MCF 10A (cell line): ENCODE measurements around the gene TOMM40L. TPM values are rescaled to one million over a fixed set of nuclear protein-coding genes. Genes with fewer than 3 reads are reported as not detected.
A peak's percentile ranks its signal among the peaks of the same experiment; 100 is the strongest.

ENCODE experiments used
- BruUV-seq: library from RNA; stranded (reverse); fragments of 400-500 nt; replicated peaks from 2 replicates; lab custom pipeline; 2021; lab: Mats Ljungman, UMichigan
- CTCF ChIA-PET: fragments of 300-600 bp; sonication (Branson Sonifier 250); formaldehyde crosslinking; extraction: SDS; loops from one replicate; lab custom pipeline; 2021; ENCODE audit warnings: antibody characterized with exemption, inconsistent platforms; lab: Yijun Ruan, JAX
- POLR2A ChIA-PET: fragments of 300-600, 350-650 bp; sonication (Branson Sonifier 250); formaldehyde crosslinking; extraction: SDS; loops from one replicate; lab custom pipeline; 2020; ENCODE audit warnings: antibody characterized with exemption, inconsistent platforms; lab: Yijun Ruan, JAX
- DNase-seq: peaks from one replicate; pipeline ENCODE4 v3.0.0-alpha.2; 2018; ENCODE audit not compliant: unreplicated experiment
- H3K27ac Mint-ChIP-seq: one replicate; pipeline ENCODE4 v1.8.0; 2022; ENCODE audit warnings: mild to moderate bottlenecking, low read depth, mixed read lengths; ENCODE audit not compliant: unreplicated experiment
- H3K27me3 Mint-ChIP-seq: one replicate; pipeline ENCODE4 v1.8.0; 2022; ENCODE audit warnings: mixed read lengths; ENCODE audit not compliant: insufficient read depth, unreplicated experiment
- H3K36me3 Mint-ChIP-seq: one replicate; pipeline ENCODE4 v1.8.0; 2022; ENCODE audit warnings: mild to moderate bottlenecking, moderate library complexity, mixed read lengths; ENCODE audit not compliant: insufficient read depth, unreplicated experiment
- H3K4me1 Mint-ChIP-seq: one replicate; pipeline ENCODE4 v1.8.0; 2022; ENCODE audit warnings: mixed read lengths; ENCODE audit not compliant: insufficient read depth, unreplicated experiment
- H3K4me3 Mint-ChIP-seq: one replicate; pipeline ENCODE4 v1.8.0; 2022; ENCODE audit warnings: mild to moderate bottlenecking, moderate library complexity, mixed read lengths; ENCODE audit not compliant: unreplicated experiment
- H3K9me3 Mint-ChIP-seq: one replicate; pipeline ENCODE4 v1.8.0; 2022; ENCODE audit warnings: mixed read lengths; ENCODE audit not compliant: unreplicated experiment
- intact Hi-C: fragments of 100-400 bp; cut with micrococcal nuclease; formaldehyde crosslinking; loops from 2 replicates; pipeline ENCODE4 v1.14.1; 2022
- total RNA-seq: library from RNA; stranded (reverse); gene quantifications from 2 replicates; pipeline ENCODE4 v1.2.3, GENCODE V29; 2022
- TF ChIP-seq, protein P1 (sequence below): fragments of 200-600 bp; IDR thresholded peaks from one replicate; pipeline ENCODE4 v1.8.0; 2022; ENCODE audit warnings: antibody characterized with exemption, mild to moderate bottlenecking; ENCODE audit not compliant: unreplicated experiment

The TOMM40L gene
- total RNA-seq, 1 experiment from 2014 or later: 12.3 TPM

GRCh38 chr1:161185282-161185682, 40.6 kb upstream of the TOMM40L start:
- BruUV-seq: no TSS peak
- no peak overlapping the region for H3K4me3 Mint-ChIP-seq
- POLR2A ChIA-PET: interaction anchor here (0.7 to 1.4 kb wide), 2 partner anchors 20 to 40 kb away, joined by 3 to 4 read pairs; partner anchors contain the start of gene PPOX

DNA sequence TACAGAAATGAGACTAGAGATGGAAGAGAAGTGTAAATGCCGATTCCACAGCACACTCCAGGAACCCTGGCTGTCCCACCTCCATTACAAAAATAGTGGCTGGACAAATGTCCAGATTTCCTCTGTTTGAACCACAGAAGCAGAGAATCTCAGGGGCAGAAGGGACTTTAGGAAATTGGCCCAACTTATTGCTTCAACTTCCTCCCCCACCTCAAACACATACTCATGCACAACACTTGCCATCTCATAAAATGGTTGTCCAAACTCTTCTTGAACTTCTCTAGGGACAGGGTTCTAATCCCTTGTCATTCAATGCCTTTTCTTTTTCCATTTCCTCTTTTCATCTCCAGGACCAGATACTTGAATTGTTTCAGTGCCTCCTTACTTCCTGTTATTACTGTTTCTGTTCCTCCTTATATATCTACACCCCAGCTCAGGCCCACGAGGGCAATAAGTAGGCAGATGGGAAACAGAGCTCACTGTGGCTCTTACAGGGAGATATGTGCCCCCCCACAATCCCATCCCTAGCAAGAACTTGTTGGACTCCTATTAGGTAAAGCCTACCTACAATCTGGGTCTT, 40.0 kb upstream of the TOMM40L start:
- ChIA-PET POLR2A (interaction anchor here (0.7 to 1.4 kb wide), 2 partner anchors 20 to 40 kb away, joined by 3 to 4 read pairs; partner anchors contain the start of gene PPOX), CTCF (interaction anchor here (0.5 to 1.8 kb wide), 7 partner anchors 13 to 243 kb away, joined by 3 to 10 read pairs (median 3); partner anchors contain the start of genes ADAMTS4 and TOMM40L)
- Mint-ChIP-seq H3K4me3 (no peak overlapping the region), H3K9me3 (no peaks in the 10 kb centered on the region), H3K4me1 (peaks cover 33% of the 10 kb centered on the region), H3K27ac (peak overlapping the region; percentile 36), H3K36me3 (no peaks in the 10 kb centered on the region), H3K27me3 (no peaks in the 10 kb centered on the region)
- DNase-seq: no peak
- TF ChIP-seq, protein P1, sequence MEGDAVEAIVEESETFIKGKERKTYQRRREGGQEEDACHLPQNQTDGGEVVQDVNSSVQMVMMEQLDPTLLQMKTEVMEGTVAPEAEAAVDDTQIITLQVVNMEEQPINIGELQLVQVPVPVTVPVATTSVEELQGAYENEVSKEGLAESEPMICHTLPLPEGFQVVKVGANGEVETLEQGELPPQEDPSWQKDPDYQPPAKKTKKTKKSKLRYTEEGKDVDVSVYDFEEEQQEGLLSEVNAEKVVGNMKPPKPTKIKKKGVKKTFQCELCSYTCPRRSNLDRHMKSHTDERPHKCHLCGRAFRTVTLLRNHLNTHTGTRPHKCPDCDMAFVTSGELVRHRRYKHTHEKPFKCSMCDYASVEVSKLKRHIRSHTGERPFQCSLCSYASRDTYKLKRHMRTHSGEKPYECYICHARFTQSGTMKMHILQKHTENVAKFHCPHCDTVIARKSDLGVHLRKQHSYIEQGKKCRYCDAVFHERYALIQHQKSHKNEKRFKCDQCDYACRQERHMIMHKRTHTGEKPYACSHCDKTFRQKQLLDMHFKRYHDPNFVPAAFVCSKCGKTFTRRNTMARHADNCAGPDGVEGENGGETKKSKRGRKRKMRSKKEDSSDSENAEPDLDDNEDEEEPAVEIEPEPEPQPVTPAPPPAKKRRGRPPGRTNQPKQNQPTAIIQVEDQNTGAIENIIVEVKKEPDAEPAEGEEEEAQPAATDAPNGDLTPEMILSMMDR: no peak
- intact Hi-C loops: no loop called here
- BruUV-seq: no TSS peak

More at GRCh38 chr1:161185282-161185682, 40.6 kb upstream of the TOMM40L start:
- no peaks in the 10 kb centered on the region for H3K27me3 Mint-ChIP-seq
- peak; percentile 33 for DNase-seq
- H3K4me1 Mint-ChIP-seq: peaks cover 33% of the 10 kb centered on the region
- no peaks in the 10 kb centered on the region for H3K36me3 Mint-ChIP-seq
- TF ChIP-seq, protein P1: no peak
- intact Hi-C loops: no loop called here
- peak overlapping the region; percentile 36 for H3K27ac Mint-ChIP-seq
- H3K9me3 Mint-ChIP-seq: no peaks in the 10 kb centered on the region
- CTCF ChIA-PET: interaction anchor here (0.9 to 1.8 kb wide), 2 partner anchors 20 to 41 kb away, joined by 3 to 5 read pairs; partner anchors contain the start of gene TOMM40L

DNA sequence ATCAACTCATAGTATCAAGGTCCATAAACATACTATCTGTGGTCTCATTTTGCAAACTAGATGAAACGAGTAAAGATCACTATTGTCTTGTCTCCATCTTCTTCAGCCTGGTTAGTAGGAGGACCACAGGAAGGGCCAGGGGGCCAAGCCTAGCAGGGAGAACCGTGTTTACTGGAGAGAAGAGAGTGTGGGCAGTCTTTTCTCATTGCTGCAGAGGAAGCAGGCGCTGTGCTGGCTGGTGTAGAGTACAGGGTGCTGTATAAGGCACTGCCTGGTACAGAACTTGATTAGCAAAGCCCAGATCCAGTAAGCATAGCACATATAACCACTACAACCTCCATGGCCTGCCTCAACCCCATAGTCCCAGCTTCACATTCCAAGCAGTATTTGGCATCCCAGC, 38.5 kb upstream of the TOMM40L start:
- DNase-seq: no peak
- CTCF ChIA-PET: interaction anchor here (0.9 to 1.6 kb wide), 4 partner anchors 36 to 195 kb away, joined by 3 to 10 read pairs (median 4); partner anchors contain the start of gene TOMM40L
- no peak overlapping the region for H3K4me3 Mint-ChIP-seq
- no peak overlapping the region for H3K27ac Mint-ChIP-seq
- intact Hi-C loops: no loop called here
- POLR2A ChIA-PET: interaction anchor here (2.2 kb wide), 1 partner anchor 14 kb away, joined by 11 read pairs; the partner anchor contains the start of gene NDUFS2
- no peaks in the 10 kb centered on the region for H3K27me3 Mint-ChIP-seq
- H3K9me3 Mint-ChIP-seq: no peaks in the 10 kb centered on the region
- peaks cover 32% of the 10 kb centered on the region for H3K4me1 Mint-ChIP-seq
- H3K36me3 Mint-ChIP-seq: no peaks in the 10 kb centered on the region
- TF ChIP-seq, protein P1: no peak
- no TSS peak for BruUV-seq

DNA sequence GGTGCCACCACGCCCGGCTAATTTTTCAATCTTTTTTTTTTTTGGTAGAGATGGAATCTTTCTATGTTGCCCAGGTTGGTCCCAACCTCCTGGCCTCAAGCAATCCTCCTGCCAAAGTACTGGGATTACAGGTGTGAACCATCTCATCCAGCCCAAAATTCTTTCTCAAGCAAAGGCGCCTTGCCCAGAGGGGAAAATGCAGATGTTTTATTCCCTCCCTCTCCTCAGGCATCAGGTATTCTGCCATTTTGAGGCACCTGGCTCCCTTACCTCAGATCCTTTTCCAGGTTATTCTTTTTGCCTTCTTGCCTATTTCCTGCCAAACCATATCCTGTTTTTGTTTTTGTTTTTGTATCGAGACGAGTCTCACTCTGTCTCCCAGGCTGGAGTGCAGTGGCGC, 37.5 kb upstream of the TOMM40L start:
- Mint-ChIP-seq H3K4me1 (peaks cover 28% of the 10 kb centered on the region), H3K9me3 (no peaks in the 10 kb centered on the region), H3K27ac (no peak overlapping the region), H3K27me3 (no peaks in the 10 kb centered on the region), H3K4me3 (no peak overlapping the region), H3K36me3 (no peaks in the 10 kb centered on the region)
- TF ChIP-seq, protein P1: no peak
- ChIA-PET POLR2A (interaction anchor here (0.6 to 2.2 kb wide), 2 partner anchors 13 to 83 kb away, joined by 3 to 11 read pairs; partner anchors contain the start of gene NDUFS2), CTCF (interaction anchor here (0.6 to 1.9 kb wide), 3 partner anchors 194 to 1098 kb away, joined by 3 to 6 read pairs (median 5); no protein-coding TSS in a partner anchor)
- no TSS peak for BruUV-seq
- intact Hi-C loops: no loop called here
- DNase-seq: no peak
